ENCODE results near the gene SAMD11. TPM values are rescaled to one million over a fixed set of nuclear protein-coding genes. Genes with fewer than 3 reads are reported as not detected.

The SAMD11 gene
- total and polyA plus RNA-seq, 2 of the 13 experiments (the other 11 are each of a cell fraction or from before 2014, with no cell fraction given) = 0.11 TPM; not detected in 1

GRCh38 chr1:966135-966703 is 42.5 kb downstream of the SAMD11 start, which contains the start of gene PLEKHN1 (continued):
- TF ChIP-seq SAFB2 (CRISPR knock-in tag; IDR thresholded peaks at IDR 0.05; ENCODE audit: borderline replicate concordance, low read depth) = no peak; the same call in 1 of the 2 replicates
- TF ChIP-seq ARNTL (CRISPR knock-in tag; IDR thresholded peaks at IDR 0.05) = no peak
- TF ChIP-seq ZNF691 (CRISPR knock-in tag; IDR thresholded peaks at IDR 0.05; ENCODE audit: borderline replicate concordance, low read depth) = no peak
- no peak for TF ChIP-seq ZBTB34 (CRISPR knock-in tag; IDR thresholded peaks at IDR 0.05)
- no peak; the same call in 1 of the 2 replicates for TF ChIP-seq IRF2 (CRISPR knock-in tag; IDR thresholded peaks at IDR 0.05)
- no peak for TF ChIP-seq XRCC5 (optimal IDR thresholded peaks at IDR 0.05; ENCODE audit: low read length)
- no peak for TF ChIP-seq PRPF4 (IDR thresholded peaks at IDR 0.05; ENCODE audit: low read depth, low read length, poor library complexity, severe bottlenecking)
- TF ChIP-seq USF2 (IDR thresholded peaks at IDR 0.05; ENCODE audit: low read depth, low read length) = no peak
- no peak for TF ChIP-seq USF2 (CRISPR knock-in tag; IDR thresholded peaks at IDR 0.05; ENCODE audit: borderline replicate concordance)
- peak; percentile 28 for TF ChIP-seq SRSF1 (optimal IDR thresholded peaks at IDR 0.05; ENCODE audit: low read depth, low read length)
- peak; percentile 35; the same call in 1 of the 2 replicates for TF ChIP-seq ZNF547 (CRISPR knock-in tag; IDR thresholded peaks at IDR 0.05)
- TF ChIP-seq EZH2 (conservative IDR thresholded peaks at IDR 0.05; ENCODE audit: low read depth, low read length) = no peak
- TF ChIP-seq THAP9 (CRISPR knock-in tag; IDR thresholded peaks at IDR 0.05; ENCODE audit: borderline replicate concordance) = peak; percentile 63; the same call in 1 of the 2 replicates
- TF ChIP-seq SOX6 (IDR thresholded peaks at IDR 0.05) = no peak
- TF ChIP-seq SOX6 (CRISPR knock-in tag; IDR thresholded peaks at IDR 0.05) = no peak; the same call in 1 of the 2 replicates
- no peak for TF ChIP-seq TAF1 (CRISPR knock-in tag; IDR thresholded peaks at IDR 0.05)
- no peak for TF ChIP-seq ZNF781 (CRISPR knock-in tag; IDR thresholded peaks at IDR 0.05; ENCODE audit: borderline replicate concordance, not compliant biosample characterization)
- peak; percentile 64 for TF ChIP-seq ZFY (CRISPR knock-in tag; IDR thresholded peaks at IDR 0.05)
- TF ChIP-seq ZNF326 (CRISPR knock-in tag; IDR thresholded peaks at IDR 0.05; ENCODE audit: borderline replicate concordance) = no peak
- no peak; the same call in 1 of the 2 replicates for TF ChIP-seq ZBTB38 (CRISPR knock-in tag; IDR thresholded peaks at IDR 0.05)
- TF ChIP-seq ZBTB1 (CRISPR knock-in tag; IDR thresholded peaks at IDR 0.05; ENCODE audit: borderline replicate concordance) = no peak
- no peak for TF ChIP-seq FOSL1 (CRISPR knock-in tag; IDR thresholded peaks at IDR 0.05; ENCODE audit: borderline replicate concordance)

Data from HepG2 (cell line).